Retina (tissue), 1 donor: Measurements from ENCODE around the gene MINAR2.

Source experiments
- DNase-seq: peaks from one replicate; pipeline ENCODE4 v3.0.0-alpha.2; 2016

The MINAR2 gene

GRCh38 chr5:129773376-129773775, 25.5 kb downstream of the MINAR2 start:
- no peak for DNase-seq

GRCh38 chr5:129781594-129781993, 33.7 kb downstream of the MINAR2 start:
- DNase-seq, result no peak

- no peak for DNase-seq
Measured at GRCh38 chr5:129803403-129803802, 55.5 kb downstream of the MINAR2 start.

- DNase-seq, result no peak
Measured at GRCh38 chr5:129804705-129805104, 56.8 kb downstream of the MINAR2 start.

- DNase-seq, result no peak
Measured at GRCh38 chr5:129807162-129807814, 59.4 kb downstream of the MINAR2 start.
